ENCODE data around the gene HPSE2. TPM values are rescaled to one million over a fixed set of nuclear protein-coding genes. Genes with fewer than 3 reads are reported as not detected.

HPSE2 gene
- total and polyA plus RNA-seq, 2 donors (not counting 1 experiment from before 2014, with no cell fraction given): not detected

DNA sequence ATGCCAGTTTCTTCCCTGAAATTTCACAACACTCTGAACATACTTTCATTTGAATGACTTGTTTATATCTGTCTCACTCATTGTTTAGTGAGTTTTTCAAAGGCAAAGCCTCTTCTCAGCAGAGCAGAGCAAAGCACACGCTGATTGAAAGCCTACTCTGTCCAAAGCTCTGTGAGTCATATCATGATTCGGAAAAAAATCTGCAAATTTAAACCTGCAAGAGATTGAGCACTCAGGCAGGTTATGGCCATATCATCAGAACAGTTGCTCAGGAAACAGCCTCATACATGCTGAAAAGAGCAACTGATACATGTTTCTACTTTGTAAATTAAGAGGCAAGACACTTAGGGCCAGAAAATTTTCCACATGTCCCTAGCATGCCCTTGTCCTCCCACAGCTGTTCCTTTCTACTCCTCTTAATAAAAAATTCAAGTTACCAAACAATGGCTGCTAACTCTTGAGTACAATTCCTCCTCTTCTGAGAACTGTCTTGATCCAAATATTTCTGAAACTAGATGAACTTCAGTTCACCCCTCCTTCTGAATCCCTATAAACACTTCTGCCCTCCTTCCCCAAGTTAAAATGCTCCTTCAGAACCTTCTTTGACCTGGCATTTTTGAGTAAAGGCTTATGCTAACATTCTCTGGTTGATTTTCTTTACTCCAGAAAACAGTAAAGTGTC is 648.4 kb downstream of the HPSE2 start:
- Histone ChIP-seq H3K9me3 (ENCODE audit: control extremely low read depth in 1 of 3, control insufficient read depth in 2 of 3, insufficient read depth in 1 of 3, low read length in 2 of 3) (no peaks in the 10 kb centered on the region), H3K79me2 (ENCODE audit: control insufficient read depth, insufficient read depth, low read length) (no peaks in the 10 kb centered on the region), H3K27me3 (replicated peaks in 1 of 4; ENCODE audit: control extremely low read depth in 1 of 4, control insufficient read depth in 3 of 4, insufficient read depth in 4 of 4, low read length in 3 of 4) (peaks cover 0 to 4% (median 0%) of the 10 kb centered on the region in 4 experiments), H3K27ac (ENCODE audit: low read length in 2 of 2) (no peak overlapping the region), H4K20me1 (ENCODE audit: control insufficient read depth, insufficient read depth, low read length, poor library complexity, severe bottlenecking) (no peaks in the 10 kb centered on the region), H3K4me1 (ENCODE audit: control insufficient read depth in 2 of 2, insufficient read depth in 2 of 2, low read length in 2 of 2) (no peaks in the 10 kb centered on the region), H3K4me3 (ENCODE audit: control extremely low read depth in 1 of 5, extremely low read depth in 1 of 5, insufficient read depth in 1 of 5, low read depth in 2 of 5, low read length in 4 of 5) (no peak overlapping the region), H3K9ac (ENCODE audit: low read length) (no peak overlapping the region), H3K36me3 (replicated peaks in 1 of 2; ENCODE audit: control extremely low read depth in 1 of 2, control insufficient read depth in 1 of 2, extremely low read depth in 1 of 2, insufficient read depth in 2 of 2, low read length in 1 of 2) (no peaks in the 10 kb centered on the region), H3K4me2 (replicated peaks; ENCODE audit: low read depth, low read length, poor library complexity, severe bottlenecking) (no peak overlapping the region), H2AFZ (ENCODE audit: insufficient read depth, low read depth, low read length, poor library complexity, severe bottlenecking) (no peak overlapping the region)
- 75% methylated on average over 2 of the region's 2 CpGs for whole genome bisulfite sequencing (ENCODE audit: insufficient coverage)
- POLR2A ChIA-PET: no interaction called here
- no peaks in the 10 kb centered on the region for H3K4me1 Mint-ChIP-seq
- intact Hi-C loops (cut with micrococcal nuclease): no loop called here
- H3K9me3 Mint-ChIP-seq (ENCODE audit: insufficient read depth): no peaks in the 10 kb centered on the region
- H3K4me3 Mint-ChIP-seq: no peak overlapping the region
- no peak for TF ChIP-seq EZH2 (IDR thresholded peaks at IDR 0.05; ENCODE audit: borderline replicate concordance, insufficient read depth, low read depth, low read length, poor library complexity, severe bottlenecking)
- TF ChIP-seq, protein P1, sequence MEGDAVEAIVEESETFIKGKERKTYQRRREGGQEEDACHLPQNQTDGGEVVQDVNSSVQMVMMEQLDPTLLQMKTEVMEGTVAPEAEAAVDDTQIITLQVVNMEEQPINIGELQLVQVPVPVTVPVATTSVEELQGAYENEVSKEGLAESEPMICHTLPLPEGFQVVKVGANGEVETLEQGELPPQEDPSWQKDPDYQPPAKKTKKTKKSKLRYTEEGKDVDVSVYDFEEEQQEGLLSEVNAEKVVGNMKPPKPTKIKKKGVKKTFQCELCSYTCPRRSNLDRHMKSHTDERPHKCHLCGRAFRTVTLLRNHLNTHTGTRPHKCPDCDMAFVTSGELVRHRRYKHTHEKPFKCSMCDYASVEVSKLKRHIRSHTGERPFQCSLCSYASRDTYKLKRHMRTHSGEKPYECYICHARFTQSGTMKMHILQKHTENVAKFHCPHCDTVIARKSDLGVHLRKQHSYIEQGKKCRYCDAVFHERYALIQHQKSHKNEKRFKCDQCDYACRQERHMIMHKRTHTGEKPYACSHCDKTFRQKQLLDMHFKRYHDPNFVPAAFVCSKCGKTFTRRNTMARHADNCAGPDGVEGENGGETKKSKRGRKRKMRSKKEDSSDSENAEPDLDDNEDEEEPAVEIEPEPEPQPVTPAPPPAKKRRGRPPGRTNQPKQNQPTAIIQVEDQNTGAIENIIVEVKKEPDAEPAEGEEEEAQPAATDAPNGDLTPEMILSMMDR (IDR thresholded peaks at IDR 0.05): no peak
- no peak overlapping the region for H3K27ac Mint-ChIP-seq
- H3K27me3 Mint-ChIP-seq: peaks cover 13% of the 10 kb centered on the region
- DNase-seq (no peak), ATAC-seq (ENCODE audit: low read depth) (no peak)
- CTCF ChIA-PET: no interaction called here

DNA sequence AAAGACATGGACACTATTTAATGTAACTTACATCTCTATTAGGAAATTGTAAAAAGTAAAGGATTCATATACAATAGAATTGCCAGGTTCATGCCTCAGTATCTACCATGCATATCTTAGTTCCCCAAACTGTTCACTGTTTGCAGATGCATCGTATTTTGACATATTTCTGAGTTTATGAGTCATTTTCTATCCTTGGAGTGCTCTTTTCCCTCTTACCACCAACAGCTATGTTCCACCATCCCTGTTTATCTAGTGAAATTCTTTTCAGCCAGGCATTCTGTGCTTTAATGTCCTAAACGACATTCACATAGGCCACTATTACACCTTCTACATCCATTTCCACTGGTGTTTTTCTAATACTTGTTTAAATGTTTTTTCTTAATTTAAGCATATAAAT is 649.6 kb downstream of the HPSE2 start:
- TF ChIP-seq, protein P1 (IDR thresholded peaks at IDR 0.05): no peak
- TF ChIP-seq EZH2 (IDR thresholded peaks at IDR 0.05; ENCODE audit: borderline replicate concordance, insufficient read depth, low read depth, low read length, poor library complexity, severe bottlenecking): no peak
- H3K27me3 Mint-ChIP-seq: peaks cover 13% of the 10 kb centered on the region
- no peak for ATAC-seq (ENCODE audit: low read depth)
- Histone ChIP-seq H2AFZ (ENCODE audit: insufficient read depth, low read depth, low read length, poor library complexity, severe bottlenecking) (no peak overlapping the region), H4K20me1 (ENCODE audit: control insufficient read depth, insufficient read depth, low read length, poor library complexity, severe bottlenecking) (no peaks in the 10 kb centered on the region), H3K4me1 (ENCODE audit: control insufficient read depth in 2 of 2, insufficient read depth in 2 of 2, low read length in 2 of 2) (no peaks in the 10 kb centered on the region), H3K4me2 (replicated peaks; ENCODE audit: low read depth, low read length, poor library complexity, severe bottlenecking) (no peak overlapping the region), H3K36me3 (replicated peaks in 1 of 2; ENCODE audit: control extremely low read depth in 1 of 2, control insufficient read depth in 1 of 2, extremely low read depth in 1 of 2, insufficient read depth in 2 of 2, low read length in 1 of 2) (no peaks in the 10 kb centered on the region), H3K27ac (ENCODE audit: low read length in 2 of 2) (no peak overlapping the region), H3K4me3 (ENCODE audit: control extremely low read depth in 1 of 5, extremely low read depth in 1 of 5, insufficient read depth in 1 of 5, low read depth in 2 of 5, low read length in 4 of 5) (no peak overlapping the region), H3K79me2 (ENCODE audit: control insufficient read depth, insufficient read depth, low read length) (no peaks in the 10 kb centered on the region), H3K27me3 (replicated peaks in 1 of 4; ENCODE audit: control extremely low read depth in 1 of 4, control insufficient read depth in 3 of 4, insufficient read depth in 4 of 4, low read length in 3 of 4) (peaks cover 0 to 4% (median 0%) of the 10 kb centered on the region in 4 experiments), H3K9ac (ENCODE audit: low read length) (no peak overlapping the region), H3K9me3 (ENCODE audit: control extremely low read depth in 1 of 3, control insufficient read depth in 2 of 3, insufficient read depth in 1 of 3, low read length in 2 of 3) (no peaks in the 10 kb centered on the region)
- 60% methylated on average over 1 of the region's 2 CpGs for WGBS (ENCODE audit: insufficient coverage)
- H3K4me1 Mint-ChIP-seq: no peaks in the 10 kb centered on the region
- no peak for DNase-seq
- no peak overlapping the region for H3K4me3 Mint-ChIP-seq
- intact Hi-C loops (cut with micrococcal nuclease): no loop called here
- no peak overlapping the region for H3K27ac Mint-ChIP-seq
- ChIA-PET CTCF (no interaction called here), POLR2A (no interaction called here)
- no peaks in the 10 kb centered on the region for H3K9me3 Mint-ChIP-seq (ENCODE audit: insufficient read depth)
